ENCODE measurements around the gene BECN2.
"Not testable (repeated sequence)": the region's sequence is repeated elsewhere in the genome, so short reads cannot be mapped to it uniquely, and the experiment has no call there.

The BECN2 gene

DNA sequence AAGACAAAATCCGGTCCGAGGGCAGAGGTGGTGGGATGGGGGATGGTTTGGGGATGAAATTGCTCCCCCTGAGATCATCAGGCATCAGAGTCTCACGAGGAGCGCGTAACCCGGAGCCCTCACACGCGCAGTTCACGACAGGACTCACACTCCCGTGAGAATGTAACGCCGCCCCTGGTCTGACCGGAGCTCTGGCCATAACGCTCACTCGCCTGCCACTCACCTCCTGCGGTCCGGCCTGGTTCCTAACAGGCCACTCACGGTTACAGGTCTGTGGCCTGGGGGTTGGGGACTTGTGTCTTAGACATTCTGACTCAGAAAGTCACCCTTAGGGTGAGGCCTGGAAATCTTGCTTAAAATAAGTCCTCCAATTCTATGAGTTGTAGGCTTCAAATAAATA, 21.5 kb downstream of the BECN2 start:
- DNase-seq (ENCODE audit: low spot score) = no peak

DNA sequence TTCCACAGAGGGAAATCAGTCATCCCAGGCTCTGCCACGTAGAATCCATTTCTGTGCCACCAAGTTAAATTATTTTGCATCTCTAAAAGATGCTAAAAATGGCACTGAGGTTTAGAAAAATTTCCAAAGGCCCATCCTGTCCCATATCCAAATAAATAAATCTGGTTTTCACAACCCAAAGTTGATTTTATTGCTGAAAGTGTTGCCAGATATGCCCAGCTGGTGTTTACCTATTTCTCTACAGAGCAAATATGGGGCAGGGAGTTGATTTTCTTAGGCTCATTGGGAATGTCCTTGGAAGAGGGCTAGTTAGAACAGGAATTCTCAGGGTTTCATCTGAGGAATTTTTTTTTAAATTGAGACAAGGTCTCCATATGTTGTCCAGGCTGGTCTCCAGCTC, 22.4 kb downstream of the BECN2 start:
- no peak for DNase-seq (ENCODE audit: low spot score)

DNA sequence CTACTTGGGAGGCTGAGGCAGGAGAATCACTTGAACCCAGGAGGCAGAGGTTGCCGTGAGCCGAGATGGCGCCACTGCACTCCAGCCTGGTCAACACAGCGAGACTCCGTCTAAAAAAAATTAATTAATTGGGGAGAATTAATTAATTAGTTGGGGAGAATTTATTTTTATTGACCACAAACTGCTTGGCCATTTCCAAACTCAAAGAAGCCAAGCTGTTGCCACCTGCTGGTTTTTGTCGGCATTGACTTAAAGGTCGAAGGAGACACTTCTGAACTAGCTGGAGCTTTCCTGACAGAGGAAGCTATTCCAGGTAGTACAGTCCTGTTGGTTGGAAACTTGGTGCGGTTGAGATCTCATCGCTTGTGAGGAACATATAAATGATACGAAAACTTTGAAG, 28.2 kb downstream of the BECN2 start:
- DNase-seq (ENCODE audit: low spot score) = peak; percentile 7

DNA sequence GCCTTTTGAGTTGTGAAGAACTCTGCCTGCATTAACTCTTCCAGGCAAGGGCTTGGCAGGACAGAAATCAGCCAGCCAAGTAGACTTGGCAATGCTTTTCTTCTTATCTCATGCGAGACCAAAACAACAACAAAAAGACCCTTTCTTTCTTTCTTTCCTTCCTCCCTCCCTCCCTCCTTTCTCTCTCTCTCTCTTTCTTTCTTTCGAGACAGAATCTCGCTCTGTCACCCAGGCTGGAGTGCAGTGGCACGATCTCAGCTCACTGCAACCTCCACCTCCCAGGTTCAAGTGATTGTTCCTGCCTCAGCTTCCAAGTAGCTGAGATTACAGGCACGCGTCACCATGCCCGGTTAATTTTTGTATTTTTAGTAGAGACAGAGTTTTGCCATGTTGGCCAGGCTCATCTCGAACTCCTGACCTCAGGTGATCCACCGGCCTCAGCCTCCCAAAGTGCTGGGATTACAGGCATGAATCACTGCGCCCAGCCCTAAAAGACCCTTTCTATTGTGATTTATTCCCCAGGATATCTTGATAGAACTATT, 30.9 kb downstream of the BECN2 start:
- not testable (repeated sequence) for DNase-seq (ENCODE audit: low spot score)

DNA sequence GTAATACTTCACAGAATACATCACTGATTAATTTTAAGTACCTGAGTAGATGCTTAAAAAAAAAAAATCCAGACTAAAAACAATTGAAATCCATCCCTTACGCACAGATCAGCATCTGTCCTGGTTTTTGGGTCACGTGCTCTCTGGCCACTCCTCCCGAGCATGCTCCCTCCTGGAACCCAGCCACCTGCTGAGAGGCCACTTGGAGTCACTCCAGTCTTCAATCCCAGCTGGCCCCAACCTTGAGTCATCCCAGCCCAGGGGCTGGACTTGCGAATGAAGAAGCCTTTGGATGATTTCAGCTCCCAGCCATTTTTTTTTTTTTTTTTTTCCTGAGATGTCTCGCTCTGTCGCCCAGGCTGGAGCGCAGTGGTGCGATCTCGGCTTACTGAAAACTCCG, 32.5 kb downstream of the BECN2 start:
- DNase-seq (ENCODE audit: low spot score) = no peak

DNA sequence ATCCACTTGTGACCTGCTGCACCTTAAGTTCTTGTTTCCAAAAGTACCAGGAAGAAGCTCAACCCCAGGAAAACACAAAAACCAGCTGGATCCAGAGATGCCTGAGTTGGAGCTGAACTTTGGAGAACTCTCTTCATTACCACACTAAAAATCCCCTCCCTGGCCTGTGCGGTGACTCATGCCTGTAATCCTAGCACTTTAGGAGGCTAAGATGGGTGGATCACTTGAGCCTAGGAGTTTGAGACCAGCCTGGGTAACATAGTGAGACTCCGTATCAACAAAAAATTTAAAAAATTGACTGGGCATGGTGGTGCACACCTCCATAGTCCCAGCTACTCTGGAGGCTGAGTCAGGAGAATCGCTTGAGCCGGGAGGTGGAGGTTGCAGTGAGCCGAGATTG, 35.2 kb downstream of the BECN2 start:
- no peak for DNase-seq (ENCODE audit: low spot score)

DNA sequence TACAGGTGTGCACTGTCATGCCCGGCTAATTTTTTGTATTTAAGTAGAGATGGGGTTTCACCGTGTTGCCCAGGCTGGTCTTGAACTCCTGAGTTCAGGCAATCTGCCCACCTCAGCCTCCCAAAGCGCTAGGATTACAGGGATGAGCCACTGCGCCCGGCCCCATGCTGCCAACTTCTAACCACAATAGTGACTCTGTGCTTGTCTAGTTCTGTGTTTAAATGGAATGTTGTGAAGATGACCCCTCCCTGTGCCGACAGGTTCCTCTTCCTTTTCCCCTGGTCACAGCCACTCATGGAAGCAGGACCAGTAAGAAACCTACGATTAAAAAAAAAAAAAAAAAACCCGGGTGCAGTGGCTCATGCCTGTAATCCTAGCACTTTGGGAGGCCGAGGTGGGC, 36.6 kb downstream of the BECN2 start:
- no peak for DNase-seq (ENCODE audit: low spot score)

DNA sequence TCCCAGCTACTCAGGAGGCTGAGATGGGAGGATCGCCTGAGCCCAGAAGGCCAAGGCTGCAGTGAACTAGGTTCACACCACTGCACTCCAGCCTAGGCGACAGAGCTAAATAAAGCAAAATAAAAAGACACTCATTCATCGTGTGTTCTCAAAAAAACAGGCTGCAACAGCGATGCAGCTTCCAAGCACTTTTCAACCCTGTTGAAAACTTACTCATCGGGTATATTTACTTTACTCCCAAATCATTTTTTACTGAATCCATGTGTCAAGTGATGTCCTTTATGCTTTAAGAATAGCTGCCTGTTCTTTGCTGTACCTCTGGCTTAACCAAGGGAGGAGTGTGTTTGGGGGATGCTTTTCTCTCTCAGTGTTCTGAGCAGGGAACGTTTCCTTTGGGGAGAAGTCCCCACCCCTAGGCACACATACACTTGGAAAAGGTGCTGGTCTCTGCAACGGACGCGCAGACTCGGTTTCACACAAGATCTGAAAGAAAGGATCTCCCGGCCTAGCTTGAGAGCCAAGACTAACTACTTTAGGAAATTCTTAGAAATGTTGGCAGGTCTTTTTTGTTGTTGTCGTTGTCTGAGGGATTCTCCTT, 39.9 kb downstream of the BECN2 start:
- DNase-seq (ENCODE audit: low spot score) = no peak

DNA sequence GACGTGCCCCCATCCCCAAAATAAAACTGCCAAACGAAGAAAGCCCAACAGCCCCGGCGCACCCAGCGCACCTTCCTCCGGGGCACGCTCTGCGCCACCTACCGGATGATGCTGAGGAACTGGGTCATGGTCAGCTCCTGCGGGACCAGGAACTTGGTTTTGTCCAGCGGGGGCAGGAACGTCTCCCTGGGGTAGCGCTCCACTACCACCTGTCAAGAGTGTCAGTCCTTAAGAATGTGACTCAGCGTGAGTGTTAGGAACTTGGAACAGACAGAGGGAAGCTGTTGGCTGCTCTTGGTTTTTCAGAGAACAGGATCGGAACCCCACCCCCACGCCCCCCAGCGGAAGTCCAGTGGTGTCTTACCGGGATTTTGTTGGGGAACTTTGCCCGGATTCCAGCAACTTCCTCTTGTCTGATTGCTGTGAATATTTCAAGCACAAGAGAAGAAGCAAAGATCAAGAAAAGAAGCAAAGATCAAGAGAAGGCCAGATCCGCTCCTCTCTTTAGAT, 40.9 kb downstream of the BECN2 start:
- DNase-seq (ENCODE audit: low spot score) = peak; percentile 35

DNA sequence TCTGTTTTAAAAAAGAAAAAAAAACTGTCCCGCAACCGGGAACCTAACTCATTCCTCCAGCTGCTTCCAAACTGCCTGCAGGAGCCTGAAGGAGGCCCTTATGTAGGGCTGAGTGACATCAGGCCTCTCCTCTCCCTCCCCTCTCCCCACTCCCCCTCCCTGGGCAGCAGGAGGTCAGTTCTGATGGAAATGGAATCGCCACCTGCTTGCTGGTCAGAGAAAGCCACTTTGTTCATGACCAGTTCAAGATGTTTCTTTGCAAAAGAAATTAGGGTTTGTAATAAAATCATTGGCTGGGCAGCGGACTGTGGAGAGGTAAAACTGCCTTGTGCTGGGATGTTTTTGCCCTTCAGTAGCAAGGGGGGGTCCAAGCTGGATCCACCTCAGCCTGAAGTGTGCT, 41.5 kb downstream of the BECN2 start, which contains the start of gene MAP1LC3C:
TSS of gene MAP1LC3C (minus strand) at position 73 of the 400 bp plus-strand sequence. CDS start 90 bp downstream, outside the sequence.
- no peak for DNase-seq (ENCODE audit: low spot score)

DNA sequence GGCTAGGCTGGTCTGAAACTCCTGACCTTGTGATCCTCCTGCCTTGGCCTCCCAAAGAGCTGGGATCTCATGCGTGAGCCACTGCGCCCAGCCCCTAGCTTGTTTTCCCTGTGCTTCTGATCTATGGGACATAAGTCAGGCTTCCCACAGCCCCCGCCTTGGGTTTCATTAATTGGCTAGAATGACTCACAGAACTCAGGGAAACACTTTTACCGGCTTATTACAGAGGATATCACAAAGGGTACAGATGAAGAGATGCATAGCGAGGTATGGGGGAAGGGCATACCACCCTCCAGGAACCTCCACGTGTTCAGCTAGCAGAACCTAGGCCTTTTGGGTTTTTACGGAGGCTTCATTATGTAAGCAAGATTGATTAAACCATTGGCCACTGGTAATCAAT, 42.9 kb downstream of the BECN2 start:
- DNase-seq (ENCODE audit: low spot score) = no peak

DNA sequence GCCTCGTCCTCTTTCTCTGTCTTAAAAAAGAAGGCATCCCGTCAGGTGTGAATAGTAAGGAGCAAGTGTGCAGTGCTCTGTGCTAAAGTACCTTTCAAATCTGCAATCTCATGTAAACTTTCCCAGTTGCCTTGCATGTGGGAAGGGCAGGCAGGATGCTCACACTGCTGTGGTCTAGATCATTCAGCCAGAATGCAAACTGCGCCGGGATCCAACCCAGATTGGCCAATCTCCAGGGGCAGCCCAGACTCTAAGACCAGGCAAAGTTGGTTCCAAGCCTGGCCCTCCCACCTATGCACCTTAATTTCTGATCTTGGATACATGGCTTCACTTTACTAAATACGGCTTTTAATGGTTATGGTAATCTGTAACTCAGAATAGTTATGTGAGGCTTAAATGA, 44.5 kb downstream of the BECN2 start:
- DNase-seq (ENCODE audit: low spot score) = no peak

DNA sequence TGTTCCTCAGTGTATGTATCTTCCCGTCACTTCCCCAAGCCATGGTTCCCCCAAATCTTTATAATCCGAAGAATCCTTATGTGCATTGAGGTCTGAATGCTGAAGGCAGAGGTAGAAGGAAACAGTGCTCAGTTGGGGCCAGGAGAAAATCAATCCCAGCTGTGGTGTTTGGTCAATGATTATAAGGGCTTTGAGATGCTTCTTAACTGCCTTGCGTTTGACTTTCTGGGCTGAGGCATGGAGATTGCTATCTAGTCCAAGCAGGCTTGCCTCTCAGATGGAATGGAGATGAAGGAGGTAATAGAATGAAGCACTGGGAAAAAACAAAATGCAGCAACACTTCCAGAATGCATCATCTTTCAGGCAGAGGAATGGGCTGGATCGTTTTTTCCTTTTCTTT, 44.9 kb downstream of the BECN2 start:
- no peak for DNase-seq (ENCODE audit: low spot score)

DNA sequence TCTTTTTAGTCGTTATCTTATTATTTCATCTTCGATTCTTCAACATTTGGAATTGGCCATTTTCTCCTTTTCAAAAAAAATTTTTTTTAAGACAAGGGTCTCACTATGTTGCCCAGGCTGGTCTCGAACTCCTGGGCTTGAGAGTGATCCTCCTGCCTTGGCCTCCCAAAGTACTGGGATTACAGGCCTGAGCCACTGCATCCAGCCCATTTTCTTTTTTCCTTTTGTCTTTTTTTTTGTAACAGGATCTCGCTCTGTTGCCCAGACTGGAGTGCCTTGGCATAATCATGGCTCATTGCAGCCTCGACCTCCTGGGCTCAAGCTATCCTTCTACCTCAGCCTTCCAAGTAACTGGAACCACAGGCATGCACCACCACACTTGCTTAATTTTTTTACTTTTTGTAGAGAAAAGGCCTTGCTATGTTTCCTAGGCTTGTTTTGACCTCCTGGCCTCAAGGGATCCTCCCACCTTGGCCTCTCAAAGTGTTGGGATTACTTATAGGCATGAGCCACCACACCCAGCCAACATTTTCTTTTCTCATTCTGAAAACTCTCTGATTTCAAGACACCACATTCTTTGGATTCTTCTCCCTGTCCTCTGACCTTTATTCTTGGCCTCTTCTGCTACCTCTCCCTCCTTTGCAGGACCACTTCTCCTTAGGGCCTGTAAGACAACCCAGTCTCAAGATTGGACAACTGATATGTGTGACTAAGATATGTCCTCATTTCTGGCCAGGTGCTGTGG, 47.4 kb downstream of the BECN2 start:
- no peak for DNase-seq (ENCODE audit: low spot score)

DNA sequence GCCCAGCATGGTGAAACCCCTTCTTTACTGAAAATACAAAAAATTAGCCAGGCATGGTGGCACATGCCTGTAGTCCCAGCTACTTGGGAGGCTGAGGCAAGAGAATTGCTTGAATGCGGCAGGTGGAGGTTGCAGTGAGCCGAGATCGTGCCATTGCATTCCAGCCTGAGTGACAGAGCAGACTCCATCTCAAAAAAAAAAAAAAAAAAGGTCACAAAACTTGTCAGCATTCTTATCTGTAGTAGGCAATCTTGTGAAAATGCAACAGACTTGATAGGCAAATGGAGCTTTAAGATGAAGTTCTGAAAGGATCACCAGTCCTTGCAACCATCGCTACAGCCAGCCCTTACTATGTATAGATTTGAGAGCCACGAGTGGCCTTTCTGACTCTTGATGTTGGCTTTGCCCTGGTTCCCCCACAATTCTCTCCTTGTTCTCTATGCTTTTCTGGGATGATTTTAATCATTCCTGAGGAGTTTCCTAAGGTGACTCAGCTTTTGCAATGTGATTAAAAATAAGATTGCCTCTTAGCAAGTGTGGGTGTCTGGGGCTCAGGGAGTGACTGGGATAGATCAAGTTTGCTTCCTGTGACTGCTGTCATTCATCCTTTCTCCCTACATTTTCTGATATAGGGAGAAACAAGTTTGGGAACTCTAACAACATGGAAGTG, 48.4 kb downstream of the BECN2 start:
- no peak for DNase-seq (ENCODE audit: low spot score)

DNA sequence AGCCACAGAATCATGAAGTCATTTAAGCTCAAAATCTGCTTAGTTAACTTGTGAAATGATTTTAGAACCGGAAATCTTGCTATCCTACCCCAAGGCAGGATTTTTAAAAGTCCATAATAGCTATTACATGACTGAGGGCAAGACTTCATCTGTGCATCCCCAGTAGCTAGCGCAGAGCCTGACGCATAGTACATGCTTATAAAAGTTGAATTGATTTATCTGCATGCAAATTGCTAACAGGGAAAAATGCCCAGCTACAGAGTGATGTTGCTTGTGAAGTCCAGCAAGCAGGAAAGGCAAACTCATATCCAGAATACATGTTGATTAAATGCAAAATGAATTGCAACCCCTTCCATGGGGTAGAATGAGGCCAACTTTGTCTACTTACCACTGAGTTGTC, 49.4 kb downstream of the BECN2 start:
- DNase-seq (ENCODE audit: low spot score) = no peak

Data from CD4-positive, alpha-beta T cell treated with Interleukin-2 at 100 ng/mL for 4 hours (primary cell).